Smooth muscle cell (in vitro differentiated cells): ENCODE data around the gene SORCS2. TPM values are rescaled to one million over a fixed set of nuclear protein-coding genes. Genes with fewer than 3 reads are reported as not detected.

ENCODE experiments used
- DNase-seq: peaks from one replicate; lab custom pipeline; 2025; ENCODE audit not compliant: unreplicated experiment; lab: John Stamatoyannopoulos, UW
- H2AFZ ChIP-seq: fragments of 200-600 bp; sonication (generic); 2 replicates; pipeline ENCODE4 v1.6.0; 2016; ENCODE audit warnings: antibody characterized with exemption, low read depth, mild to moderate bottlenecking
- H3F3A ChIP-seq: fragments of 200-600 bp; sonication (generic); 2 replicates; pipeline ENCODE4 v1.6.0; 2017; ENCODE audit warnings: antibody characterized with exemption, low read depth
- H3K27ac ChIP-seq: fragments of 200-600 bp; sonication (generic); 2 replicates; pipeline ENCODE4 v1.5.1; 2016; ENCODE audit warnings: low read depth, mild to moderate bottlenecking
- H3K27me3 ChIP-seq: fragments of 200-600 bp; sonication (generic); 2 replicates; pipeline ENCODE4 v1.6.1; 2016; ENCODE audit warnings: low read depth, mild to moderate bottlenecking
- H3K36me3 ChIP-seq: fragments of 200-600 bp; sonication (generic); 2 replicates; pipeline ENCODE4 v1.5.1; 2016; ENCODE audit warnings: low read depth
- H3K4me1 ChIP-seq: fragments of 200-600 bp; sonication (generic); 2 replicates; pipeline ENCODE4 v1.5.1; 2016; ENCODE audit warnings: low read depth
- H3K4me2 ChIP-seq: fragments of 200-600 bp; sonication (generic); 2 replicates; pipeline ENCODE4 v1.6.0; 2016; ENCODE audit warnings: mild to moderate bottlenecking
- H3K4me3 ChIP-seq: fragments of 200-600 bp; sonication (generic); 2 replicates; pipeline ENCODE4 v1.5.1; 2016; ENCODE audit warnings: mild to moderate bottlenecking
- H3K79me2 ChIP-seq: fragments of 200-600 bp; sonication (generic); 2 replicates; pipeline ENCODE4 v1.6.0; 2016; ENCODE audit warnings: low read depth, mild to moderate bottlenecking
- H3K9ac ChIP-seq: fragments of 200-600 bp; sonication (generic); 2 replicates; pipeline ENCODE4 v1.6.0; 2016; ENCODE audit warnings: low read depth
- H3K9me3 ChIP-seq: fragments of 200-600 bp; sonication (generic); replicated peaks from 2 replicates; pipeline ENCODE4 v1.5.1; 2016; ENCODE audit warnings: low read depth
- H4K20me1 ChIP-seq: fragments of 200-600 bp; sonication (generic); 2 replicates; pipeline ENCODE4 v1.6.0; 2016; ENCODE audit warnings: low read depth
- WGBS: methylation state at CpG from one replicate; pipeline ENCODE4 v1.1.7; 2016; ENCODE audit warnings: low lambda C conversion rate; 5-methylcytosine and 5-hydroxymethylcytosine counted together
- polyA plus RNA-seq: library from polyadenylated mRNA; unstranded; fragments of >200 nt; fragmentation: Nextera tagmentation; extraction: Ambion mirVana; gene quantifications from 2 replicates; pipeline ENCODE4 v1.2.1, GENCODE V29; 2016
- total RNA-seq: library from RNA; depleted of rRNA; stranded (reverse); fragments of >200 nt; gene quantifications from 2 replicates; pipeline ENCODE4 v1.2.3, GENCODE V29; 2014
- TF ChIP-seq, protein P1 (sequence below): fragments of 200-600 bp; sonication (generic); IDR thresholded peaks from 2 replicates; pipeline ENCODE4 v1.5.1; 2017; ENCODE audit warnings: borderline replicate concordance, mild to moderate bottlenecking, antibody characterized with exemption; ENCODE audit not compliant: insufficient read depth, poor library complexity, severe bottlenecking

Gene SORCS2
- total and polyA plus RNA-seq, 2 experiments from 2014 or later: 5.2 to 9.3 TPM

DNA sequence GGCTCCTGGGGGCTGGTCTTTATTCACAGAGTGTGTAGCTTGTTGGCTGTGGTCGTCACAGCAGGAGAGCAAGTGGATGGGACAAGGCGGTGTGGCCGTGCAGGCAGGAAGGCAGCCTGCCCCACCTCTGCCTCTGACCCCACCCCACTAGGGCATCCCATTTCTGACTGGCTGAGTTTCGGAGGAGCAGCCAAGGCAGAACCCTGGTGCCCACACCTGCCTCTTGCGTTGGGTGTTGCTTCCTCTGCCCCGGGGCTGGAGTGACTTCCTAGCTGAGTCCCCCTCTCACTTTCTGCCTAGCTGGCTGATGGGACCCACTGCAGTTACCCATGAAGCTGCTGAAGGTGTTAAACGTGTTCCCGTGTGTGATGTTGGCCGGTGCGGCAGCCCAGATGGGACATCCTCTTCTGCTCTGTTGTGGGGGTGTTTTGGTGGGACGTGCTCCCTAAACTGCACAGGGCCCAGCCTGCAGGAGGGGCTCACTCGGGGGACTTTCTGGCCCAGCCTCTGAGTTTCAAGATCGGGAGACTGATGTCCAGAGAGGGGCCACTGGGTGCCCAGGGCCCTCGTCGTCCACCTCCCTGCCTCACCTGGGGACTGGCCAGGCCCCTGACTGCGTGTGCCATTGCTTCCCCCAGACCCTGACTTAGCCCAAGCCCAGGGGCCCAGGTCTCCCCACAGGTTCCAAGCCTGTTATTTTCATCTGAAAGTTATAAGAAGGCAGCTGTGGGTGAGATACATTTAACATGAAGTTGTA is 140.9 kb downstream of the SORCS2 start:
- no peaks in the 10 kb centered on the region for H3F3A ChIP-seq
- H3K27me3 ChIP-seq: peaks cover 5% of the 10 kb centered on the region
- peaks cover 10% of the 10 kb centered on the region for H3K4me1 ChIP-seq
- no peaks in the 10 kb centered on the region for H3K79me2 ChIP-seq
- H3K36me3 ChIP-seq: no peaks in the 10 kb centered on the region
- H3K9ac ChIP-seq: no peak overlapping the region
- TF ChIP-seq, protein P1, sequence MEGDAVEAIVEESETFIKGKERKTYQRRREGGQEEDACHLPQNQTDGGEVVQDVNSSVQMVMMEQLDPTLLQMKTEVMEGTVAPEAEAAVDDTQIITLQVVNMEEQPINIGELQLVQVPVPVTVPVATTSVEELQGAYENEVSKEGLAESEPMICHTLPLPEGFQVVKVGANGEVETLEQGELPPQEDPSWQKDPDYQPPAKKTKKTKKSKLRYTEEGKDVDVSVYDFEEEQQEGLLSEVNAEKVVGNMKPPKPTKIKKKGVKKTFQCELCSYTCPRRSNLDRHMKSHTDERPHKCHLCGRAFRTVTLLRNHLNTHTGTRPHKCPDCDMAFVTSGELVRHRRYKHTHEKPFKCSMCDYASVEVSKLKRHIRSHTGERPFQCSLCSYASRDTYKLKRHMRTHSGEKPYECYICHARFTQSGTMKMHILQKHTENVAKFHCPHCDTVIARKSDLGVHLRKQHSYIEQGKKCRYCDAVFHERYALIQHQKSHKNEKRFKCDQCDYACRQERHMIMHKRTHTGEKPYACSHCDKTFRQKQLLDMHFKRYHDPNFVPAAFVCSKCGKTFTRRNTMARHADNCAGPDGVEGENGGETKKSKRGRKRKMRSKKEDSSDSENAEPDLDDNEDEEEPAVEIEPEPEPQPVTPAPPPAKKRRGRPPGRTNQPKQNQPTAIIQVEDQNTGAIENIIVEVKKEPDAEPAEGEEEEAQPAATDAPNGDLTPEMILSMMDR: no peak
- H3K27ac ChIP-seq: no peak overlapping the region
- no peaks in the 10 kb centered on the region for H4K20me1 ChIP-seq
- no peak overlapping the region for H3K4me3 ChIP-seq
- no peak for DNase-seq
- no peak overlapping the region for H3K4me2 ChIP-seq
- no peak overlapping the region for H2AFZ ChIP-seq
- H3K9me3 ChIP-seq: no peaks in the 10 kb centered on the region
- WGBS: 89% methylated on average over 16 of the region's 16 CpGs

DNA sequence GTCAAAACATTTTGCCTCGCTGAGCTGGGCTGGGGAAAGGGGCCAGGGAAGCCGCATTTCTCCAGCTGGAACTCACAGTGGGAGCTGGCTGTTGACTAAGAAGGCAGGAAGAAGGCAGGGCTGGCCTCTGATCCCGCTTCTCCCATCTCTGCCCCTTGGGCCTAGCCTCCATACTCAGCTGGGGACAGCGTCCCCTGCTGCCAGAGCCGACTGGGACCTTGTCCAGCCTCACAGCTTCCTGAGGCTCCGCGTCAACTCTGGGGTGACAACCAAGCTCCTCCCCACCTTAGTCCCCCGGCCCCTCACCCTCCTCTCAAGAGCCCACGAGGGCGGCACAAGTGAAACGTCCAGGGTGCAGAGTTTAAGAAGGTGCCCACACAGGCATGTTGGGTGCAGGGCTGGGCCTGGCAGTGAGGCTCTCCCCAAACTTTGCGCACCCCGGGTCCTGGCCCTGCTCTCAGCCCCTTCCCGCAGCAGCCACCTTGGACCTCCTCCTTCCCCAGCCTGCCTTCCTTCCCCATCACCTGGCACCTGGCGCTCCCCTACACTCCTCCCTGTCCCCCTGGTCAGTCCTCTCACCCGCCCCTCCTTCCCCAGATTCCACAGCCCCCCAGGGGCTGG is 141.6 kb downstream of the SORCS2 start:
- Histone ChIP-seq H3K27me3 (peaks cover 5% of the 10 kb centered on the region), H3K9ac (no peak overlapping the region), H3K4me2 (no peak overlapping the region), H3K36me3 (no peaks in the 10 kb centered on the region), H3K4me3 (no peak overlapping the region), H2AFZ (no peak overlapping the region), H3K27ac (no peak overlapping the region), H3K9me3 (no peaks in the 10 kb centered on the region), H3K79me2 (no peaks in the 10 kb centered on the region), H3F3A (no peaks in the 10 kb centered on the region), H4K20me1 (no peaks in the 10 kb centered on the region), H3K4me1 (peaks cover 10% of the 10 kb centered on the region)
- no peak for DNase-seq
- TF ChIP-seq, protein P1: no peak
- WGBS: 74% methylated on average over 13 of the region's 16 CpGs

DNA sequence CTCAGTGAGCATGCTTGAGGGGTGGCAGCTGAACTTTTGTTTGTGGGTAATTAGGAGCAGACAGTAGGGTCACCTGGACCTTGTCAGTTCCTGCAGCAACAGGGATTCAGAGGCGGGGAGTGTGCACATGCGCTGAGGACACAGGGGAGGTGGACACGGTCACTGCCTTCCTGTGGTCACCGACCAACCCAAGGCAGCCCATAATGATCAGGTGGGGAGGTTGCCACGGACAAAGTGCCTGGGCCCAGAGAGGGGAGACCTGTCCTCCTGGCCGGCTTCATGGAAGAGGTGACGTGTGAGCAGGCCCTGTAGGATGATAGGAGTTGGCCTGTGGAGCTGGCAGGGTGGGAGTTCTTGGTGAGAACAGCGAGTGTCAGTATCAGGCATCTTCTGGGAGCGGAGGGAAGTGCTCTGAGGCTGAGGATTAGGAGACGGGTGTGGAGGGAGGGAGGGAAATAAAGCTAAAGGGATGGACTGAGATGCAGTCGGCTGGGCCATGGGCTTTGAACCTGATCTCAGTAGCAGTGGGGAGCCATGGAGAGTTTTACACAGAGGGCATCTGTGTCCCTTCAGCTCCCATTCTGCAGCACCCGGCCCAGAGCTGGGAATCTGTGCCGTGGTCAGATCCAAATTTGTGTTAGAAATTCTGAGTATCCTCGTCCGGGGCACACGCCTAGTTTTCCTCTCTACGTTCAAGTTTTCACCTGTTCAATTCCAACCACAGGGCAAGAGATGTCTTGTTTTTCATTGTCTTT is 142.4 kb downstream of the SORCS2 start:
- Histone ChIP-seq H3F3A (no peaks in the 10 kb centered on the region), H3K36me3 (no peaks in the 10 kb centered on the region), H3K4me1 (peaks cover 10% of the 10 kb centered on the region), H3K27me3 (peaks cover 5% of the 10 kb centered on the region), H2AFZ (no peak overlapping the region), H3K4me3 (no peak overlapping the region), H4K20me1 (no peaks in the 10 kb centered on the region), H3K9me3 (no peaks in the 10 kb centered on the region), H3K9ac (no peak overlapping the region), H3K27ac (no peak overlapping the region), H3K4me2 (no peak overlapping the region), H3K79me2 (no peaks in the 10 kb centered on the region)
- no peak for DNase-seq
- WGBS: 92% methylated on average over 15 of the region's 17 CpGs
- TF ChIP-seq, protein P1: no peak
